SW480 (cell line): ENCODE data around the gene NRXN3.
"Not testable (repeated sequence)": the region's sequence is repeated elsewhere in the genome, so short reads cannot be mapped to it uniquely, and the experiment has no call there.

Experiments used
- DNase-seq: peaks from one replicate; pipeline ENCODE4 v3.0.0-alpha.2; 2016; ENCODE audit warnings: low spot score

Gene NRXN3

GRCh38 chr14:78403278-78403815 lies 233.2 kb downstream of the NRXN3 start:
- no peak for DNase-seq

- DNase-seq: no peak
Measured at GRCh38 chr14:78405079-78405856, 235.1 kb downstream of the NRXN3 start.

- no peak for DNase-seq
Measured at GRCh38 chr14:78412475-78412874, 242.3 kb downstream of the NRXN3 start.

GRCh38 chr14:78414172-78414571 lies 244.0 kb downstream of the NRXN3 start:
- DNase-seq: no peak

GRCh38 chr14:78417532-78417931 lies 247.4 kb downstream of the NRXN3 start:
- no peak for DNase-seq

GRCh38 chr14:78424311-78424710 lies 254.1 kb downstream of the NRXN3 start:
- no peak for DNase-seq

- DNase-seq: no peak
Measured at GRCh38 chr14:78425330-78425729, 255.2 kb downstream of the NRXN3 start.

- no peak for DNase-seq
Measured at GRCh38 chr14:78425782-78426181, 255.6 kb downstream of the NRXN3 start.

GRCh38 chr14:78432046-78432445 lies 261.9 kb downstream of the NRXN3 start:
- no peak for DNase-seq

- not testable (repeated sequence) for DNase-seq
Measured at GRCh38 chr14:78437448-78437847, 267.3 kb downstream of the NRXN3 start.

- no peak for DNase-seq
Measured at GRCh38 chr14:78440356-78440894, 270.3 kb downstream of the NRXN3 start.

- DNase-seq: no peak
Measured at GRCh38 chr14:78443834-78444233, 273.7 kb downstream of the NRXN3 start.

GRCh38 chr14:78445275-78445674 lies 275.1 kb downstream of the NRXN3 start:
- DNase-seq: no peak

- peak; percentile 9 for DNase-seq
Measured at GRCh38 chr14:78446807-78447206, 276.6 kb downstream of the NRXN3 start.

GRCh38 chr14:78448164-78449094 lies 278.3 kb downstream of the NRXN3 start:
- peak; percentile 25 for DNase-seq

GRCh38 chr14:78450669-78451318 lies 280.6 kb downstream of the NRXN3 start:
- DNase-seq: no peak

GRCh38 chr14:78451319-78451695 lies 281.1 kb downstream of the NRXN3 start:
- DNase-seq: no peak

GRCh38 chr14:78455896-78456435 lies 285.8 kb downstream of the NRXN3 start:
- DNase-seq: no peak

- no peak for DNase-seq
Measured at GRCh38 chr14:78469947-78470346, 299.8 kb downstream of the NRXN3 start.

- no peak for DNase-seq
Measured at GRCh38 chr14:78479127-78479780, 309.1 kb downstream of the NRXN3 start.

GRCh38 chr14:78484028-78484427 lies 313.9 kb downstream of the NRXN3 start:
- no peak for DNase-seq
